Testis (tissue), 3 donors: ENCODE results near the gene OSGEP. TPM values are rescaled to one million over a fixed set of nuclear protein-coding genes. Genes with fewer than 3 reads are reported as not detected.
A peak's percentile ranks its signal among the peaks of the same experiment; 100 is the strongest.
"Not testable (repeated sequence)": the region's sequence is repeated elsewhere in the genome, so short reads cannot be mapped to it uniquely, and the experiment has no call there.

Experiments
- DNase-seq: peaks from one replicate; pipeline ENCODE4 v3.0.0-alpha.2; 2019
- H3K27ac ChIP-seq, 2 donors: fragments of 200-600 bp; sonication (generic); one replicate each; pipeline ENCODE4 v1.5.1; 2019
- H3K27me3 ChIP-seq: fragments of 200-600 bp; sonication (generic); one replicate; pipeline ENCODE4 v1.5.1; 2019
- H3K36me3 ChIP-seq: fragments of 200-600 bp; sonication (generic); one replicate; pipeline ENCODE4 v1.5.1; 2017; ENCODE audit warnings: low read depth; ENCODE audit errors: missing control alignments
- H3K4me1 ChIP-seq: fragments of 200-600 bp; sonication (generic); one replicate; pipeline ENCODE4 v1.5.1; 2019
- H3K4me3 ChIP-seq, 2 donors: fragments of 200-600 bp; sonication (generic); one replicate each; pipeline ENCODE4 v1.5.1; 2017 to 2019
- H3K9me3 ChIP-seq: fragments of 200-600 bp; sonication (generic); one replicate; pipeline ENCODE4 v1.5.1; 2017
- POLR2A ChIP-seq: fragments of 450-650 bp; IDR thresholded peaks from one replicate; pipeline ENCODE4 v1.6.1; 2017; ENCODE audit warnings: antibody characterized with exemption, mild to moderate bottlenecking, moderate library complexity
- WGBS, 2 donors: methylation state at CpG; one replicate each; pipeline ENCODE4 v1.1.5; 2018; 5-methylcytosine and 5-hydroxymethylcytosine counted together
- intact Hi-C: fragments of 100-400 bp; cut with DNase I; formaldehyde crosslinking; loops from one replicate; pipeline ENCODE4 v1.15.1; 2023; ENCODE audit warnings: low total_unique reads
- polyA plus RNA-seq: library from polyadenylated mRNA; stranded (reverse); fragments of 350-450 nt; fragmentation: Illumina TruSeq; extraction: RNeasy Lipid Tissue Mini Kit (QIAGEN cat#74804); gene quantifications from one replicate; pipeline ENCODE4 v1.2.3, GENCODE V29; 2014; ENCODE audit warnings: low read depth, low replicate concordance; ENCODE audit not compliant: insufficient read depth
- total RNA-seq, 2 donors: library from RNA; depleted of rRNA; stranded (reverse); fragments of >200 nt; gene quantifications; one replicate each; pipeline ENCODE4 v1.2.3, GENCODE V29; 2016
- TF ChIP-seq, protein P1 (sequence below), 3 experiments: fragments of 450-650 bp in 2 of 3; fragments of 200-600 bp in 1 of 3; sonication (generic) in 1 of 3; IDR thresholded peaks; one replicate each; pipeline ENCODE4 v1.5.1; 2016 to 2019; ENCODE audit warnings: antibody characterized with exemption in 3 of 3, mild to moderate bottlenecking in 2 of 3, moderate library complexity in 1 of 3

OSGEP gene
- total and polyA plus RNA-seq, 3 donors from 2014 or later, result 19.9 to 58.8 (median 47.2) TPM

DNA sequence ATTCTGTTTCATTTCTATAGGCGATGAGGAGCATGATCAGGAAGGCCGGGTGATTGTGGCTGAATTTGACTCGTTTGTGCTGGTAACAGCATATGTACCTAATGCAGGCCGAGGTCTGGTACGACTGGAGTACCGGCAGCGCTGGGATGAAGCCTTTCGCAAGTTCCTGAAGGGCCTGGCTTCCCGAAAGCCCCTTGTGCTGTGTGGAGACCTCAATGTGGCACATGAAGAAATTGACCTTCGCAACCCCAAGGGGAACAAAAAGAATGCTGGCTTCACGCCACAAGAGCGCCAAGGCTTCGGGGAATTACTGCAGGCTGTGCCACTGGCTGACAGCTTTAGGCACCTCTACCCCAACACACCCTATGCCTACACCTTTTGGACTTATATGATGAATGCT lies 2.4 kb upstream of the OSGEP start:
- DNase-seq, result no peak
- no peaks in the 10 kb centered on the region for H3K9me3 ChIP-seq
- no peaks in the 10 kb centered on the region for H3K27me3 ChIP-seq
- peaks cover 24% of the 10 kb centered on the region for H3K4me1 ChIP-seq
- no peak overlapping the region for H3K4me3 ChIP-seq
- TF ChIP-seq, protein P1, sequence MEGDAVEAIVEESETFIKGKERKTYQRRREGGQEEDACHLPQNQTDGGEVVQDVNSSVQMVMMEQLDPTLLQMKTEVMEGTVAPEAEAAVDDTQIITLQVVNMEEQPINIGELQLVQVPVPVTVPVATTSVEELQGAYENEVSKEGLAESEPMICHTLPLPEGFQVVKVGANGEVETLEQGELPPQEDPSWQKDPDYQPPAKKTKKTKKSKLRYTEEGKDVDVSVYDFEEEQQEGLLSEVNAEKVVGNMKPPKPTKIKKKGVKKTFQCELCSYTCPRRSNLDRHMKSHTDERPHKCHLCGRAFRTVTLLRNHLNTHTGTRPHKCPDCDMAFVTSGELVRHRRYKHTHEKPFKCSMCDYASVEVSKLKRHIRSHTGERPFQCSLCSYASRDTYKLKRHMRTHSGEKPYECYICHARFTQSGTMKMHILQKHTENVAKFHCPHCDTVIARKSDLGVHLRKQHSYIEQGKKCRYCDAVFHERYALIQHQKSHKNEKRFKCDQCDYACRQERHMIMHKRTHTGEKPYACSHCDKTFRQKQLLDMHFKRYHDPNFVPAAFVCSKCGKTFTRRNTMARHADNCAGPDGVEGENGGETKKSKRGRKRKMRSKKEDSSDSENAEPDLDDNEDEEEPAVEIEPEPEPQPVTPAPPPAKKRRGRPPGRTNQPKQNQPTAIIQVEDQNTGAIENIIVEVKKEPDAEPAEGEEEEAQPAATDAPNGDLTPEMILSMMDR (IDR thresholded peaks at IDR 0.05), result no peak
- TF ChIP-seq POLR2A, result no peak
- WGBS, 2 donors, result 80 to 81% methylated on average over 13 of the region's 13 CpGs
- no peaks in the 10 kb centered on the region for H3K36me3 ChIP-seq
- intact Hi-C loops, result loop anchor here (10.0 kb wide), 1 partner anchor 112 kb away; the partner anchor contains the start of gene PARP2
- peak overlapping the region in 1 of 2 donors; percentile 14 for H3K27ac ChIP-seq

DNA sequence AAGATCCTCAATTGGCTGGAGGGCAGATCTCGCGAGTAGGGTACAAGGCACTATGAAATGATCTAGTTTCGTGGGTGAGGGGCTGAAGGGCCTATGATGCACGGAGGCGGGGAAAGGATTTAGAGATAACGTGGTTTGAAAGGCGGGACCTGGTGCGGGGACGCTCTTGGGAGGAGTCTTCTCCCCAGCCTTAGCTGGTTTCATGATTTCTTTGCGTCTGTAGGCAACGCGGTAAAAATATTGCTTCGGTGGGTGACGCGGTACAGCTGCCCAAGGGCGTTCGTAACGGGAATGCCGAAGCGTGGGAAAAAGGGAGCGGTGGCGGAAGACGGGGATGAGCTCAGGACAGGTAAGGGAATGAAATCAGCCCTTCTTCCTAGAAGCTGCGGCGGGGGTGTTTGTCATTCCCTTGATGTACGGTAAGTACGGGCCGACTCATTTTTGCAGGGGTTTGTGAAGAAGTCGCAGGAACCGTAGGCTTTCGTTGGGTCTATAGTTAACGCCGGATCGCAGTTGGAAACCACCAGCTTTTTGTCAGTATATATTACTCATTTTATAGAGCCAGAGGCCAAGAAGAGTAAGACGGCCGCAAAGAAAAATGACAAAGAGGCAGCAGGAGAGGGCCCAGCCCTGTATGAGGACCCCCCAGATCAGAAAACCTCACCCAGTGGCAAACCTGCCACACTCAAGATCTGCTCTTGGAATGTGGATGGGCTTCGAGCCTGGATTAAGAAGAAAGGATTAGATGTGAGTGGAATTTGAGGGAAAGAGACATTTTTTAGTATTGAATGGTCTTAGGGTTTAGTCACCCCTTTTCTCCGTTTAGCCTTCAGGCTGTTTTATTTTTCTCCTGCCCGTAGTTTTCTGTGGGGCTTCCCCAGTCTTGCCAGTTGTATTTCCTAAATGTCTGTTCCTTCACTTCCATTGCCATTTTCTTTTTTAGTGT lies 1.0 kb upstream of the OSGEP start:
- H3K27me3 ChIP-seq, result no peaks in the 10 kb centered on the region
- peaks cover 22% of the 10 kb centered on the region for H3K4me1 ChIP-seq
- H3K9me3 ChIP-seq, result no peaks in the 10 kb centered on the region

DNA sequence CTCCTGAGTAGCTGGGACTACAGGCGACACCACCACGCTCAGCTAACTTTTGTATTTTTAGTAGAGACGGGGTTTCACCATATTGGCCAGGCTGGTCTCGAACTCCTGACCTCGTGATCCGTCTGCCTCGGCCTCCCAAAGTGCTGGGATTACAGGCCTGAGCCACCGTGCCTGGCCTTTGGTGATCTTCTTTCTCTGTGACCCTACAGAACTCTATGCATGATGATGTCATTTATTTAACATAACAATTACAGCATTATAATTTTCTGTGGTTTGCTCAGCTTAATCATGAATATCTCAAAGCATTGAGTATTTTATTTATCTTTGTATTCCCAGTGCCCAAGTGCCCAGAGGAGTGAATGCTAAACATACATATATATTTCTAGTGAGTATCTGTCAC lies 1.8 kb downstream of the OSGEP start:
- H3K4me3 ChIP-seq, H3K9me3 ChIP-seq, H3K36me3 ChIP-seq, DNase-seq, H3K27me3 ChIP-seq, H3K27ac ChIP-seq: not testable (repeated sequence)
- 89 to 91% methylated on average over 8 of the region's 8 CpGs for WGBS, 2 donors
- intact Hi-C loops, result loop anchor here (10.0 kb wide), 1 partner anchor 108 kb away; the partner anchor contains the start of gene PARP2
- peaks cover 14% of the 10 kb centered on the region for H3K4me1 ChIP-seq

More for the DNA sequence above, 1.0 kb upstream of the OSGEP start:
- intact Hi-C loops, result loop anchor here (10.0 kb wide), 1 partner anchor 111 kb away; the partner anchor contains the start of gene PARP2
- Histone ChIP-seq H3K27ac (peak overlapping the region; percentile 84 to 91), H3K4me3 (peak overlapping the region; percentile 69 to 89), H3K36me3 (no peaks in the 10 kb centered on the region)
- no peak for DNase-seq
- TF ChIP-seq, protein P1 (IDR thresholded peaks at IDR 0.05), result no peak
- no peak for TF ChIP-seq POLR2A
- 1% methylated on average over 38 to 39 of the region's 39 CpGs for WGBS, 2 donors

DNA sequence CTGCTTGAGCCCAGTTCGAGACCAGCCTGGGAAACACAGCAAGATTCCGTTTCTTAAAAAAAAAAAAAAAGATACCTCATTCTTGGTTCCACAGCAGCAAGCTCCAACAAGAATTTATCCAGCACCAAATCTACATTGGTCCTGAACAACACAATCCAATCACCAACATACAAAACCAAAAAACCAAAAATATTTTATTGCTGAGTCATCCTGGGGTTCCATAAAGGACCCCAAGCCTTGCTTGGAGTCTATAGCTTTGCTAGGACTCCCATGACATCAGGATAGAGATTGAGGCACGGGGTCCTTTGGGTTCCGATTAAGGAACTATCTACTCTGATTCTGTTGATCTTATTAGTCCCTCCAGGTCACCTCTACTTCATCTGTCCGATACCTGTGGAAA lies 7.7 kb downstream of the OSGEP start:
- no peak for DNase-seq
- Histone ChIP-seq H3K4me3 (no peak overlapping the region), H3K27ac (no peak overlapping the region), H3K27me3 (no peaks in the 10 kb centered on the region), H3K36me3 (no peaks in the 10 kb centered on the region), H3K4me1 (no peaks in the 10 kb centered on the region), H3K9me3 (no peaks in the 10 kb centered on the region)
- WGBS, 2 donors, result 90 to 93% methylated on average over 5 of the region's 5 CpGs
- intact Hi-C loops, result no loop called here
- TF ChIP-seq POLR2A, result no peak
- TF ChIP-seq, protein P1 (IDR thresholded peaks at IDR 0.05), result no peak

DNA sequence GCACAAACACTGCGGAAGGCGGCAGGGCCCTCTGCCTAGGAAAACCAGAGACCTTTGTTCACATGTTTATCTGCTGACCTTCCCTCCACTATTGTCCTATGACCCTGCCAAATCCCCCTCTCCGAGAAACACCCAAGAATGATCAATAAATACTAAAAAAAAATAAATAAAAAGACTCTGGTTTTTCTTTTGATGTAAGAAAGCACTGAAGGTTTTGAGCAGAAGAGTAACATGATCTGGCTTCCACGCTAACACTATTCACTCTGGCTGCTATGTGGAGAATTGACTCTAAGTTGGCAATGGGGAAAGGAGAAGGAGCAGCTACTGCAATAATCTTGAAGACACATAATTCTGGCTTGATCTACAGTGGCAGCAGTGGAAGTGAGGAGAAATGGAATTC lies 11.0 kb downstream of the OSGEP start:
- H3K4me1 ChIP-seq, H3K27ac ChIP-seq, H3K27me3 ChIP-seq, DNase-seq, H3K36me3 ChIP-seq, intact Hi-C loops, H3K9me3 ChIP-seq, H3K4me3 ChIP-seq: not testable (repeated sequence)
- 86 to 92% methylated on average over 2 to 4 of the region's 4 CpGs for WGBS, 2 donors
